NCI-H526 treated with DMSO at 0.1 percent for 48 hours (cell line): ENCODE results near the gene POM121.
"Not testable (repeated sequence)": the region's sequence is repeated elsewhere in the genome, so short reads cannot be mapped to it uniquely, and the experiment has no call there.

Experiments used
- DNase-seq: peaks from one replicate; lab custom pipeline; 2025; lab: John Stamatoyannopoulos, UW

The POM121 gene

DNA sequence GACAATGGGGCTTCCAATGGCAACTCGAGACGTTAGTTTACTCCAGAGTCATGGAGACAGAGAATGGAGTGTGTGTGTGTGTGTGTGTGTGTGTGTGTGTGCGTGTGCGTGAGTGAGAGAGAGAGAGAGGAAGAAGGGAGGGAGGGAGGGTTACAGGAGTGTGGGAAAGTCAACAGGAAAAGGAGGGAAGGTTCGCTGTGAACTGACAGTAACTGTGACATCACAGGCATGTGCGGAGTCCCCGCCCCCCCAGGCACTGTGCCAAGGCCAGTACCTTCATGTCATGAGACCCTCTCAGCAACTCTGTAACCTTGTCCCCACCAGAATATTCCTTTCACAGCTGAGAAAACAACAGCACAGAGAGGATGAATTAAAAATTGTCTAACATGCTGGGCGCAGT, 72.6 kb downstream of the POM121 start:
- not testable (repeated sequence) for DNase-seq

DNA sequence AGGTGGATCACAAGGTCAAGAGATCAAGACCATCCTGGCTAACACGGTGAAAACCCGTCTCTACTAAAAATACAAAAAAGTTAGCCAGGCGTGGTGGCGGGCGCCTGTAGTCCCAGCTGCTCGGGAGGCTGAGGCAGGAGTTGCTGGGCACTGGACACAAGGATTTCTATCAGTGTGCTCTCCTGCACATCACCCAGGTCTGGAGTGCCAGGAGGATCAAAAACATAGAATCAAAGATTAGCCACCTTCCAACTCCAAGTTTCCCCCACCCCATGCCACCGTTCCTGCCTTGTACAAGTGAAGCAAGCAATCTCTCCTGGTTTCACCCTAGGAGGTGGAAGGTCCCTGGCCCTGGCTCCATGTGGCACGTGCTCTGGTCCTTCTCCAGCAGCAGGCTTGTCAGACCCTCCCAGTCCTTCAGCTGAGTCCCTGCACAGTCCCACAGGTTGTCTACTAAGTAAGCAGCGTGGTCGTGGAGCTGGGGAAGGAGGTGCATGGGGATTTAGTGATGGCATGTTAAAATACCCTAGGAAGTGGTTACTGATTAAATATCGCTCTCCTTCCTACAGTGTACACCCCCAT, 73.1 kb downstream of the POM121 start:
- not testable (repeated sequence) for DNase-seq
